ENCODE data around the gene ANKRD13A.
"Not testable (repeated sequence)": the region's sequence is repeated elsewhere in the genome, so short reads cannot be mapped to it uniquely, and the experiment has no call there.

Gene ANKRD13A

DNA sequence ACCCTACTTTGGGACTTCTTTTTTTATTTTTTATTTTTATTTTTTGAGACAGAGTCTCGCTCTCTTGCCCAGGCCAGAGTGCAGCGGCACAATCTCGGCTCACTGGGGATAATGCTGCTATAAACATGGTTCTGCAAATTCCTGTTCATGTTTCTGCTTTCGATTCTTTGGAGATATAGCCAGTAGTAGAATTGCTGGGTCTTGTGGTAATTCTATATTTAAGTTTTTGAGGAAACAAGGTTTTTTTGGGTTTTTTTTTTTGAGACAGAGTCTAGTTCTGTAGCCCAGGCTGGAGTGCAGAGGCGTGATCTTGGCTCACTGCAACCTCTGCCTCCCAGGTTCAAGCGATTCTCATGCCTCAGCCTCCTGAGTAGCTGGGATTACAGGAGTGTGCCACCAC is 89.0 kb downstream of the ANKRD13A start:
- DNase-seq, result not testable (repeated sequence)

DNA sequence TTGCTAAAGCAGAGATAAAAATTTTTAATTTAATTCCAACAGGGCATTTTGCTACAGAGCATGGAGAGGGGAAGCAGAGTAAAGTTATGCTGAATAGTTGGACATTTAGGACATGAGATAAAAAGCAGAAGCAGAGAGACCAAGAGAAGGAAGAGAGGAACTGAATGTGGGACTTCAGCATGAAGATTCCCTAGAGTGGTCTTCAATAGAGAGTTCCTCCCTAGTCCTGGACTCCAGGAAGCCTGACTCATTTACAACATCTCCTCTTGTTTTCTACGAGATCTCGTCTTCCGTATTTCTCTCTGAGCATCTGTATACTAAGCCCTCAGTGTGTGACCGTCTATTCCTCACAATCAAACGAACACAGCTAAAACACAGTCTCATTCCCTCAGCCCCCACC is 89.7 kb downstream of the ANKRD13A start:
- no peak for DNase-seq
